Smooth muscle cell (in vitro differentiated cells): ENCODE data around the gene ELF1. TPM values are rescaled to one million over a fixed set of nuclear protein-coding genes. Genes with fewer than 3 reads are reported as not detected.

Experiments
- DNase-seq: peaks from one replicate; lab custom pipeline; 2025; ENCODE audit not compliant: unreplicated experiment; lab: John Stamatoyannopoulos, UW
- H2AFZ ChIP-seq: fragments of 200-600 bp; sonication (generic); 2 replicates; pipeline ENCODE4 v1.6.0; 2016; ENCODE audit warnings: antibody characterized with exemption, low read depth, mild to moderate bottlenecking
- H3F3A ChIP-seq: fragments of 200-600 bp; sonication (generic); 2 replicates; pipeline ENCODE4 v1.6.0; 2017; ENCODE audit warnings: antibody characterized with exemption, low read depth
- H3K27ac ChIP-seq: fragments of 200-600 bp; sonication (generic); 2 replicates; pipeline ENCODE4 v1.5.1; 2016; ENCODE audit warnings: low read depth, mild to moderate bottlenecking
- H3K27me3 ChIP-seq: fragments of 200-600 bp; sonication (generic); 2 replicates; pipeline ENCODE4 v1.6.1; 2016; ENCODE audit warnings: low read depth, mild to moderate bottlenecking
- H3K36me3 ChIP-seq: fragments of 200-600 bp; sonication (generic); 2 replicates; pipeline ENCODE4 v1.5.1; 2016; ENCODE audit warnings: low read depth
- H3K4me1 ChIP-seq: fragments of 200-600 bp; sonication (generic); 2 replicates; pipeline ENCODE4 v1.5.1; 2016; ENCODE audit warnings: low read depth
- H3K4me2 ChIP-seq: fragments of 200-600 bp; sonication (generic); 2 replicates; pipeline ENCODE4 v1.6.0; 2016; ENCODE audit warnings: mild to moderate bottlenecking
- H3K4me3 ChIP-seq: fragments of 200-600 bp; sonication (generic); 2 replicates; pipeline ENCODE4 v1.5.1; 2016; ENCODE audit warnings: mild to moderate bottlenecking
- H3K79me2 ChIP-seq: fragments of 200-600 bp; sonication (generic); 2 replicates; pipeline ENCODE4 v1.6.0; 2016; ENCODE audit warnings: low read depth, mild to moderate bottlenecking
- H3K9ac ChIP-seq: fragments of 200-600 bp; sonication (generic); 2 replicates; pipeline ENCODE4 v1.6.0; 2016; ENCODE audit warnings: low read depth
- H3K9me3 ChIP-seq: fragments of 200-600 bp; sonication (generic); replicated peaks from 2 replicates; pipeline ENCODE4 v1.5.1; 2016; ENCODE audit warnings: low read depth
- H4K20me1 ChIP-seq: fragments of 200-600 bp; sonication (generic); 2 replicates; pipeline ENCODE4 v1.6.0; 2016; ENCODE audit warnings: low read depth
- WGBS: methylation state at CpG from one replicate; pipeline ENCODE4 v1.1.7; 2016; ENCODE audit warnings: low lambda C conversion rate; 5-methylcytosine and 5-hydroxymethylcytosine counted together
- polyA plus RNA-seq: library from polyadenylated mRNA; unstranded; fragments of >200 nt; fragmentation: Nextera tagmentation; extraction: Ambion mirVana; gene quantifications from 2 replicates; pipeline ENCODE4 v1.2.1, GENCODE V29; 2016
- total RNA-seq: library from RNA; depleted of rRNA; stranded (reverse); fragments of >200 nt; gene quantifications from 2 replicates; pipeline ENCODE4 v1.2.3, GENCODE V29; 2014
- TF ChIP-seq, protein P1 (sequence below): fragments of 200-600 bp; sonication (generic); IDR thresholded peaks from 2 replicates; pipeline ENCODE4 v1.5.1; 2017; ENCODE audit warnings: borderline replicate concordance, mild to moderate bottlenecking, antibody characterized with exemption; ENCODE audit not compliant: insufficient read depth, poor library complexity, severe bottlenecking

Gene ELF1
- total and polyA plus RNA-seq, 2 experiments from 2014 or later = 21.2 to 53.1 TPM

DNA sequence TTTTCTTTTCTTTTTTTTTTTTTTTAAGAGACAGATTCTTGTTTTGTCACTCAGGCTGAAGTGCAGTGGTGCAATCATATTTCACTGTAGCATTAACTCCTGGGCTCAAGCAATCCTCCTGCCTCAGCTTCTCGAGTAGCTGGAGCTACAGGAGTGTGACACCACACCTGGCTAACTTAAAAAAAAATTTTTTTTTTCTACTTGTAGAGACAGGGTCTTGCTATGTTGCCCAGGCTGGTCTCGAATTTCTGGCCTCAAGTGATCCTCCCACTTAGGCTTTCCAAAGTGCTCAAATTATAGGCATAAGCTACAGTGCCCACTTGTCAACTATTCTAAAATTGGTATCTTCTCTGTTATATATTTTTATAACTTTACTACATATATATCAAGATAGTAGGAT, 6.6 kb downstream of the ELF1 start:
- no peak for DNase-seq
- Histone ChIP-seq H3K36me3 (no peaks in the 10 kb centered on the region), H3K4me1 (peaks cover 6% of the 10 kb centered on the region), H3K4me2 (no peak overlapping the region), H3K9me3 (no peaks in the 10 kb centered on the region), H3K79me2 (peaks cover 95% of the 10 kb centered on the region), H3K27ac (no peak overlapping the region), H4K20me1 (peaks cover 76% of the 10 kb centered on the region), H3K9ac (no peak overlapping the region), H3K27me3 (no peaks in the 10 kb centered on the region), H3F3A (no peaks in the 10 kb centered on the region), H3K4me3 (no peak overlapping the region), H2AFZ (no peak overlapping the region)
- WGBS = 98% methylated on average over 2 of the region's 2 CpGs
- TF ChIP-seq, protein P1, sequence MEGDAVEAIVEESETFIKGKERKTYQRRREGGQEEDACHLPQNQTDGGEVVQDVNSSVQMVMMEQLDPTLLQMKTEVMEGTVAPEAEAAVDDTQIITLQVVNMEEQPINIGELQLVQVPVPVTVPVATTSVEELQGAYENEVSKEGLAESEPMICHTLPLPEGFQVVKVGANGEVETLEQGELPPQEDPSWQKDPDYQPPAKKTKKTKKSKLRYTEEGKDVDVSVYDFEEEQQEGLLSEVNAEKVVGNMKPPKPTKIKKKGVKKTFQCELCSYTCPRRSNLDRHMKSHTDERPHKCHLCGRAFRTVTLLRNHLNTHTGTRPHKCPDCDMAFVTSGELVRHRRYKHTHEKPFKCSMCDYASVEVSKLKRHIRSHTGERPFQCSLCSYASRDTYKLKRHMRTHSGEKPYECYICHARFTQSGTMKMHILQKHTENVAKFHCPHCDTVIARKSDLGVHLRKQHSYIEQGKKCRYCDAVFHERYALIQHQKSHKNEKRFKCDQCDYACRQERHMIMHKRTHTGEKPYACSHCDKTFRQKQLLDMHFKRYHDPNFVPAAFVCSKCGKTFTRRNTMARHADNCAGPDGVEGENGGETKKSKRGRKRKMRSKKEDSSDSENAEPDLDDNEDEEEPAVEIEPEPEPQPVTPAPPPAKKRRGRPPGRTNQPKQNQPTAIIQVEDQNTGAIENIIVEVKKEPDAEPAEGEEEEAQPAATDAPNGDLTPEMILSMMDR = no peak

DNA sequence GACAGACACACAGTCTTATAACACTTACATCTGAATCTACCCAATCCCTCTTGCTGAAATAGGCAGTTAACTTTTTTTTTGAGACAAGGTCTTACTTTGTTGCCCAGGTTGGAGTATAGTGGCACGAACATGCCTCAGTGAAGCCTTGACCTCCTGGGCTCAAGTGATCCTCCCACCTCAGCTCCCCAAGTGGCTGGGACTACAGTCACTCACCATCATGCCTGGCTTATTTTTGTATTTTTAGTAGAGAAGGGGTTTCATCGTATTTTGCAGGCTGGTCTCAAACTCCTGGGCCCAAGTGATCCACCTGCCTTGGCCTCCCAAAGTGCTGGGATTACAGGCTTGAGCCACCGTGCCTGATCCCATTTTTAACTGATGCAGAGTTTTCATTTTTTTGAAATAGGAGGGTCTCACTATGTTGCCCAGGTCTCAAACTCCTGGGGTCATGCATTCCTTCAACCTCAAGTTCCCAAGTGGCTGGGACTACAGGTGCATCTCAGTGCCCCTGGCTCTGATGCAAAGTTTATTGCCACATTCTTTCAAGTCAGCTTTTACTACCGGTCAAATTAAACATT, 7.6 kb downstream of the ELF1 start:
- Histone ChIP-seq H3F3A (no peaks in the 10 kb centered on the region), H3K79me2 (peaks cover 97% of the 10 kb centered on the region), H3K4me2 (no peak overlapping the region), H3K27ac (no peak overlapping the region), H3K4me1 (peaks cover 14% of the 10 kb centered on the region), H3K4me3 (no peak overlapping the region), H3K9me3 (no peaks in the 10 kb centered on the region), H4K20me1 (peaks cover 80% of the 10 kb centered on the region), H3K27me3 (no peaks in the 10 kb centered on the region), H2AFZ (no peak overlapping the region), H3K9ac (no peak overlapping the region), H3K36me3 (no peaks in the 10 kb centered on the region)
- WGBS = 100% methylated on average over 4 of the region's 4 CpGs
- TF ChIP-seq, protein P1 = no peak
- no peak for DNase-seq

DNA sequence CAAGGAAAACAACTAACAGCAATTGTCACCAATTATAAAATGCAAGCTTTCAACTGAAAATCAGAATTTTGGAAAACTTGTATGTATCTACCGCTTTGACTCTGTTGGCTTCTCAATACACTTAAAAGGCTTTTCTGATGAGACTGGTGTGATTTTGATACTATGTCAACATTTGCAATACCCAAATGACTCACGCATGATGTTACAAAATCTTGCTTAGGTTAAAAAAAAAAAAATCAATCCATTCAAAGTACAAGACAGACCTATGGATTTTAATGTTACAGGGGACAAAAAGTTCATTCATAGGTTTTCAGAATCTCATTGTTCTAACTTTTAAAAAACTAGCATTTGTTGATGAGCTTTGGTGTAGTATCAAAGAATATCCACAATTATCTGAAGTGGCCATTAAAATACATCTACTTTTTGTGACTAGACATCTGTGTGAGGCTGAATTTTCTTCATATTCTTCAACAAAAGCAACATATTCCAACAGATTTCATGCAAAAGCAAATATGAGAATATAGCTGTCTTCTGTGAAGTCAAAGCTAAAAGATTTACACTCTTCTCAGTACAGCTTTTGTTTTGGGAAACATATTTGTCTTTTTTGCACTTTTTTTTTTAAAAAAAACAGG, 10.7 kb downstream of the ELF1 start:
- no peaks in the 10 kb centered on the region for H3K27me3 ChIP-seq
- peak overlapping the region; percentile 1 for H3K4me2 ChIP-seq
- H2AFZ ChIP-seq = no peak overlapping the region
- no peak overlapping the region for H3K4me3 ChIP-seq
- DNase-seq = no peak
- no peaks in the 10 kb centered on the region for H3K9me3 ChIP-seq
- H3K9ac ChIP-seq = no peak overlapping the region
- 86% methylated on average over 2 of the region's 2 CpGs for WGBS
- H3K79me2 ChIP-seq = peaks cover 94% of the 10 kb centered on the region
- peaks cover 84% of the 10 kb centered on the region for H4K20me1 ChIP-seq
- H3F3A ChIP-seq = no peaks in the 10 kb centered on the region
- H3K36me3 ChIP-seq = no peaks in the 10 kb centered on the region
- peaks cover 21% of the 10 kb centered on the region for H3K4me1 ChIP-seq
- H3K27ac ChIP-seq = peak overlapping the region; percentile 51
- TF ChIP-seq, protein P1 = no peak

DNA sequence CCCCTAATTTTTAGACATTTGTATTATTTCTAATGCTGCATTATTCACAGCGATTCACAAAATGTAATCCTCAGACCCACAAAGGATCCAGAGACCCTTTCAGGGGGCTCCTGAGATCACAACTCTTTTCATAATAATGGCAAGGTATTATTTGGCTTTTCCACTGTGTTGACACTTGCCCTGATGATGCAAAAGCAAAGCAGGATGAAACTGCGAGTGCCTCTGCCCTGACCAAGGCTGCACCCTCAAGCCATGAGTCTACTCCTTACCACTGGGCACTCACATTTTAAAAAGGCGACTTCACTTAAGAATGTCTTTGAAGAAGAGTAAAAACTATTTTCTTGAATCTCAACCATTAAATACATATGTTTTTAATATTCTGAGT, 11.4 kb downstream of the ELF1 start:
- WGBS = 80% methylated on average over 3 of the region's 3 CpGs
- Histone ChIP-seq H3F3A (no peaks in the 10 kb centered on the region), H3K36me3 (no peaks in the 10 kb centered on the region), H3K9ac (no peak overlapping the region), H4K20me1 (peaks cover 84% of the 10 kb centered on the region), H2AFZ (no peak overlapping the region), H3K27ac (peak overlapping the region; percentile 51), H3K4me3 (no peak overlapping the region), H3K79me2 (peaks cover 94% of the 10 kb centered on the region), H3K9me3 (no peaks in the 10 kb centered on the region), H3K27me3 (no peaks in the 10 kb centered on the region), H3K4me2 (peak overlapping the region; percentile 1), H3K4me1 (peaks cover 21% of the 10 kb centered on the region)
- no peak for DNase-seq
- TF ChIP-seq, protein P1 = no peak
